GM12872 (cell line): Measurements from ENCODE around the gene KCTD7.

Experiments used
- TF ChIP-seq, protein P1 (sequence below): IDR thresholded peaks from 3 replicates; pipeline ENCODE4 v1.5.1; 2011; ENCODE audit warnings: low read depth, mild to moderate bottlenecking, low read length, moderate library complexity; ENCODE audit not compliant: insufficient read depth

The KCTD7 gene

DNA sequence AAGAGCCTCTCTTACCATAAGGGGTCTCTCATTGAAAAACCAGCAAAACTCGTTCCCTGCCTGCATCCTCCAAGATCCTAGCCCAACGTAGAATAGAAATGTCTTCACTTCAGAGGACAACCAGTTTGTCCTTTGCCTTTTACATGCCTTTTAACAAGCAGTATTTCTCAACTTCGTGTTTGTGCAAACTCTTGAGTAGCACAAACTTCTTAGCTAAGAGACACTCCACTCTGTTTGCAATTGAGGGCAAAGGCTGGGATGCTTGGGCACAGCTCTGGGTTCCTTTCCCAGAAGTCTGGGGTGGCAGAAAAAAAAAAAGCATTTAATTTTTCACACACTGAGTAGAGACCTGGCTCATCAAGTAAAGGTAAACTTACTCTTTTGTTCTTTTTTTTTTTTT lies 19.5 kb upstream of the KCTD7 start:
- TF ChIP-seq, protein P1, sequence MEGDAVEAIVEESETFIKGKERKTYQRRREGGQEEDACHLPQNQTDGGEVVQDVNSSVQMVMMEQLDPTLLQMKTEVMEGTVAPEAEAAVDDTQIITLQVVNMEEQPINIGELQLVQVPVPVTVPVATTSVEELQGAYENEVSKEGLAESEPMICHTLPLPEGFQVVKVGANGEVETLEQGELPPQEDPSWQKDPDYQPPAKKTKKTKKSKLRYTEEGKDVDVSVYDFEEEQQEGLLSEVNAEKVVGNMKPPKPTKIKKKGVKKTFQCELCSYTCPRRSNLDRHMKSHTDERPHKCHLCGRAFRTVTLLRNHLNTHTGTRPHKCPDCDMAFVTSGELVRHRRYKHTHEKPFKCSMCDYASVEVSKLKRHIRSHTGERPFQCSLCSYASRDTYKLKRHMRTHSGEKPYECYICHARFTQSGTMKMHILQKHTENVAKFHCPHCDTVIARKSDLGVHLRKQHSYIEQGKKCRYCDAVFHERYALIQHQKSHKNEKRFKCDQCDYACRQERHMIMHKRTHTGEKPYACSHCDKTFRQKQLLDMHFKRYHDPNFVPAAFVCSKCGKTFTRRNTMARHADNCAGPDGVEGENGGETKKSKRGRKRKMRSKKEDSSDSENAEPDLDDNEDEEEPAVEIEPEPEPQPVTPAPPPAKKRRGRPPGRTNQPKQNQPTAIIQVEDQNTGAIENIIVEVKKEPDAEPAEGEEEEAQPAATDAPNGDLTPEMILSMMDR: no peak

DNA sequence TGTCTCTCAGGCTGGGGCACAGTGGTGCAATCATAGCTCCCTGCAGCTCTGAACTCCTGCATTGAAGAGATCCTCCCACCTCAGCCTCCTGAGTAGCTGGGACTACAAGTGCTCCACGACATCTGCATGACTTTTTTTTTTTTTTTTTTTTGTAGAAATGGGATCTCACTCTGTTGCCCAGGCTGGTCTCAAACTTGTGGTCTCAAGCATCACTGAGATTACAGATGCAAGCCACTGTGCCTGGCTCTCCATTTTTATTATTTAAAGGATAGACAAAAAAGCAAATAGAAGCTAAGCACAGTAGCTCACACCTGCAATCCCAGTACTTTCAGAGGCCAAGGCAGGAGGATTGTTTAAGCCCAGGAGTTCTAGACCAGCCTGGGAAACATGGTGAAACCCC lies 13.0 kb upstream of the KCTD7 start:
- TF ChIP-seq, protein P1: no peak

DNA sequence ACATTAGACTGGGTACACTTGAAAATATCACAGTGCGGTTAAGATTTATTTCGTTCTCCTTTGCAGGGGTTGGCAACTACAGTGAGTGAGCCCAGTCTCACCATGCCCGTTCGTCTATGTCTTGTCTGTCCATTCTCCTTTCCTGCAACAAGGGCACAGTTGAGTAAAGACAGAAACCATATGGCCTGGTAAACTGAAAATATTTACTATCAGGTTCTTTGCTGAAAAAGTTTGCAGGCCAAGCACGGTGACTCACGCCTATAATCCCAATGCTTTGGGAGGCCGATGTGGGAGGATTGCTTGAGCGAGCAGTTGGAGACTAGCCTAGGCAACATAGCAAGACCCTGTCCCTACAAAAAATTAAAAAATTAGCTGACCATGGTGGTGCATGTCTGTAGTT lies 11.4 kb upstream of the KCTD7 start:
- TF ChIP-seq, protein P1: no peak

DNA sequence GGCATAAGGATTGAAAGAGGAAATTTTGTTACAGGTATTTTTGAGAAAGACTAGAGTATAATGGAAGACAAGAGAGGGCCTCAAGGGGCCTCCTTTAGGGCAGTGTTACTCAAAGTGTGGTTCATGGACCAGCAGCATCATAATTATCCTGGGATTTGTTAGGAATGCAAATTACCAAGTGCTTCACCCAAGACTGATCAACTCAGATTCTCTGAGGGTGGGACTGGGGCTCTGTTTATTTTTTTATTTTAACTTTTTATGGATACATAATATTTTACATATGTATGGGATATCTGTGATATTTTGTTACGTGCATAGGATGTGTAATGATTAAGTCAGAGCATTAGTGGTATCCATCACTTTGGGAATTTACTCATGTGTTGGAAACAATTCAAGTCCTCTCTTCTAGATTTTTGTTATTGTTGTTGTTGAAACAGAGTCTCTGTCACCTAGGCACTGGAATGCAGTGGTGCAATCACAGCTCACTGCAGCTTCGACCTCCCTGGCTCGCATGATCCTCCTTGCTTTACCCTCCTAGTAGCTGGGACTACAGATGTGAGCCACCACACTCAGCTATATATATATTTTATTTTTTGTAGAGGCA lies 2.2 kb upstream of the KCTD7 start:
- TF ChIP-seq, protein P1: no peak

DNA sequence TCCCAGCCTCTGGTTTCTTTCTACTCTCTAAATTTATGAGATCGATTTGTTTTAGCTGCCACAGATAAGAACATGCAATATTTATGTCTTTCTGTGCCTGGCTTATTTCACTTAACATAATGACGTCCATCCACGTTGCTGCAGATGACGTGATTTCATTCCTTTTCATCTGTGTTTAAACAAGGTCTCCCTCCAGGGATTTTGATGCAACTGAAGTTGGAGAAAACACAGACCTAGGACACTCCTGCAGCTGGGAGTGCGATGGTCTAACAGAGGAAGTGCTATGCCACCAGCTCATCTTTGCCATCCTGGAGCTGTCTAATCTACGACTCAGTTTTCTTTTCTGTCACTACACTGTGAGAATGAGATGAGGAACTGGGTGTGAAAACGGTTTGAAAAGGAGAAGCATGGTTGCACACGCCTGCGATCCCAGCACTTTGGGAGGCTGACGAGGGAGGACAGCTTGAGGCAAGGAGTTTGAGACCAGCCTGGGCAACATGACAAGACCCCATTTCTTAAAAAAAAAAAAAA lies 1.5 kb upstream of the KCTD7 start:
- TF ChIP-seq, protein P1: no peak

DNA sequence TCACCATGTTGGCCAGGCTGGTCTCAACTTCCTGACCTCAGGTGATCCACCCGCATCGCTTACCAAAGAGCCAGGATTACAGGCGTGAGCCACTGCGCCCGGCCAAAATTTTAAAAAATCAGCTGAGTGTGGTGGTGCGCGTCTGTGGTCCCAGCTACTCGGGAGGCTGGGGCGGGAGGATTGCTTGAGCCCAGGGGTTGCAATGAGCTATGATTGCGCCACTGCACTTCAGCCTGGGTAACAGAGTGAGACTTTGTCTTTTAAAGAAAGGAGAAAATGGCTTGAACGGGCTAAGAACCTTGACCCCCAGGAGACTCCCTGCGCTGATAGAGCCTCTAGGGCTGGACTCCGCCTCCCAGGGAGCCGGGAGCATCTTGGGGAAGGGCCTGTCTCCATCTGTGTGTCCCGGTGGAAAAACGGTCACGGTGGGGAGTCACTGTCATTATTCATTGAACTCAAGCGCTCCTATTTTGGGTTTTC lies 760 bp upstream of the KCTD7 start:
- TF ChIP-seq, protein P1: no peak

DNA sequence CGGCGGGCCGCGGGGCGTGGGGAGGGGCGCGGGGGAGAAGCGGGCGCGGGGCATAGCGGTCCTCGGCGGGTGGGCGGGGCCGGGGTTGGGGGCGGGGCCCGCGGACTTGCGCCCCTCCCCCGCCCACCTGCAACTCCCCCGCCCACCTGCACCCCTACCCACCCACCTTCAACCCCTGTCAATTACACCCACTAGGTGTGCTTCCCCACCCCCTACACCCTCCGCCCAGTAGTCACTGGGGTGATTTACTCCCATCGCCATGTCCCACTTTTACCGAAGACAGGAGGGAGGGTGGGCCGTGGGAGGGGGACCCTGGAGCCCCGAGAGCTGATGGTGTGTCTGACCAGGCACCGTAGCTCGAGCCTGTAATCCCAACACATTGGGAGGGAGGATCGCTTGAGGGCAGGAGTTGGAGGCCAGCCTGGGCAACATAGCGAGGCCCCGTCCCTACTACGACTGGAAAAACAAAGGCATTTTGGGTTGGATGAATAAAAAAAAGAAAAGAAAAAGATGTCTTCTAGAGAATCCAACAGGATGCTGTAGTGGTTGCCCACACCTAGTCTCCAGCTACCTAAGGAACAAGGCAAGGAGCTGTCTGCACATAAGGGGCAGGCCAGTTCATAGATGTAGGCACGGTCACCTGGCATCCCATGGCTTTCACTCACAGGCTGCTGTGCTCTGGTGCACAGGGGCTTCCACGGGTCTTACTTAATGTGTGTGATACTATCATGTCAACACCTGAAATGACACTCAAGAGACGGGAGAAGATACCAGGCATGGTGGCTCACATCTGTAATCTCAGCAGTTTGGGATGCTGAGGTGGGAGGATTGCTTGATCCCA lies 761 bp downstream of the KCTD7 start:
- TF ChIP-seq, protein P1: no peak
